BLaER1 treated with 17β-estradiol and CSF1 and Interleukin-3, amounts not matched to agents 10 nM and 100 nM (cell line): ENCODE results near the gene GRIK1.

Source experiments
- H3K27ac ChIP-seq, 11 experiments: shearing (Covaris generic); formaldehyde crosslinking; 2 replicates each; pipeline ENCODE4 v1.8.1; 2022
- H3K27me3 ChIP-seq, 11 experiments: shearing (Covaris generic); formaldehyde crosslinking; 2 replicates each; pipeline ENCODE4 v1.8.1; 2022
- H3K36me3 ChIP-seq, 11 experiments: shearing (Covaris generic); formaldehyde crosslinking; 2 replicates each; pipeline ENCODE4 v1.8.1; 2022
- H3K4me1 ChIP-seq, 10 experiments: shearing (Covaris generic); formaldehyde crosslinking; 2 replicates each; pipeline ENCODE4 v1.8.1; 2022
- H3K4me2 ChIP-seq, 11 experiments: shearing (Covaris generic); formaldehyde crosslinking; 2 replicates each; pipeline ENCODE4 v1.8.1; 2022
- H3K4me3 ChIP-seq, 10 experiments: shearing (Covaris generic); formaldehyde crosslinking; 2 replicates each; pipeline ENCODE4 v1.8.1; 2022
- H3K9ac ChIP-seq, 11 experiments: shearing (Covaris generic); formaldehyde crosslinking; 2 replicates each; pipeline ENCODE4 v1.8.1; 2022
- H3K9me3 ChIP-seq, 11 experiments: shearing (Covaris generic); formaldehyde crosslinking; replicated peaks in 1 of 11; 2 replicates each; pipeline ENCODE4 v1.8.1; 2022
- H4K20me1 ChIP-seq, 11 experiments: shearing (Covaris generic); formaldehyde crosslinking; 2 replicates each; pipeline ENCODE4 v1.8.1; 2022
- Cebpa-rat ChIP-seq, 11 experiments: shearing (Covaris generic); IDR thresholded peaks; 2 replicates each; pipeline ENCODE4 v1.8.1; 2022

GRIK1 gene

DNA sequence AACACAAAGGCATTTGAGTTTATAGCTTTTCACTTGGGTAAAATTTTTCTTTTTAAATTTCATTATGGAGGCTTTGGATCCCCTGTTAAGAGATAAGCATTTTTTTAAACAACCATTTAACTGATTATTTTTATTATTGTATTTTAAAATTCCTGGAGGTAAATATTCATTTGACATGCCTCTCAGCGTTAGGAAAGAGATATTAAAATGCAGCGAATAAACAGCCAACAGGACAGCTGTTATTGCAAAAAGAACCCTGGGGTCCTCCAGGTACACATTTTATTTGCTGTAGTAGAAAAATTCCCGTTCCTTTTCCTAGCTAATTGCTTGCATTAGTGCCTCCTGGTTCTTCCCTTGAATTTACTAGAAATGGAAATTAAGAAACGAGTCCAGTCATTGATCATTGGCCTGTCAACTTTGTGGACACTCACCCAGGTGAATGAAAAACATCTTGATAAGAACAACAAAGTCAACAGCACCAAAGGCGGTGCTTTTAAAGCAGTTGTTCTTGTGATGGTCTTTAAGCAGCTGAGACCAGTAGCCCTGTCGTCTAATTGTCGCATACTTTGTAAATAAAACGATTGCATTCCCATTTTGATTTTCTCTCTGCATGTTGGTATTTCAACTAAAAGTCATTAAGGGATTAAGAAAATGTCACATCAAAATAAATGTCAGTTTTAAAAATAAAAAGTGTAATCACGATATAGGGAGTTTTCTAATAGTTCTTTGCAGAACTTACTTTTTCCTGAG lies 282.4 kb downstream of the GRIK1 start:
- Histone ChIP-seq H3K9me3 (peaks cover 0 to 27% (median 0%) of the 10 kb centered on the region in 11 experiments; a peak in 5 of 22 replicates), H3K9ac (peak overlapping the region in 8 of 11 experiments; percentile 17 to 79 (median 56); a peak in 11 of 22 replicates), H3K4me3 (peak overlapping the region in 2 of 10 experiments; percentile 24 to 32; a peak in 1 of 20 replicates), H3K4me2 (peak overlapping the region in 8 of 11 experiments; percentile 41 to 86 (median 71); a peak in 15 of 22 replicates), H4K20me1 (no peaks in the 10 kb centered on the region), H3K27me3 (no peaks in the 10 kb centered on the region), H3K27ac (peak overlapping the region in 10 of 11 experiments; percentile 53 to 93 (median 76); a peak in 18 of 22 replicates), H3K36me3 (no peaks in the 10 kb centered on the region; a peak in 1 of 22 replicates), H3K4me1 (peaks cover 0 to 56% (median 22%) of the 10 kb centered on the region in 10 experiments; a peak in 13 of 20 replicates)
- no peak for TF ChIP-seq Cebpa-rat (IDR thresholded peaks at IDR 0.05)

DNA sequence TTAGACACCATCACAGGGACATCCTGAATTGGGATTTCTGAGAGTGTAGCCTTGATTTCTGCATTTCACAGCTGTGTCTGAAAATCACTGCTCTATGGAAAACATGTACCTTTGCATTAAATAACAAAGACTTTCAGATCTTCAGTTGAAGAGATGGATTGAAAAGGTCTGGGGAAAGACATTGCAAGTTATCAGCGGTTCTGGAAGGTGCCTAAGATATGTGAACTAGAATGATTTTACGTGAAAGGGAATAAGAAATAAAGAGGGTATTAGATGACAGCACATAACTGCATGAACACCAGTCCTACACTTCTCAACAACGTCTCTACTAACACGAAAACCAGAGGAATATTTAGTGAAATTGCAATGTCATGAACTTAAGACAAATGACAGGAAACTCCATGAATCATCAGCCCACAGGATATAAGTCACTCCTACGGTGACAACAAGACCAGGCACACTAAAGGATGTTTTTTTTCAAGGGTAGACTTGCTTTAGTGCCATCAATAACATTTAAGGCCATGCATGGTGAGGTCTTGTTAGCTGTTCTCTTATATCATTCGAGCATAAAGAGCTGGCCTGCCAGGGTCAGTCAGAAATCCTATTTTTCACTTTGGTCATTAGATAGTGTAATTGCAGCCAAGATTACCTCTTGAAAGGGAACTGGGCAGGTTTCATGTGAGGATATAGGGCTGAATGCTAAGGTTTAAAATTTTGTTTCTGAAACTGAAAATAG lies 283.1 kb downstream of the GRIK1 start:
- peak overlapping the region in 8 of 11 experiments; percentile 34 to 79 (median 62); a peak in 13 of 22 replicates for H3K9ac ChIP-seq
- H4K20me1 ChIP-seq, result no peaks in the 10 kb centered on the region
- TF ChIP-seq Cebpa-rat (IDR thresholded peaks at IDR 0.05), result no peak
- H3K27me3 ChIP-seq, result no peaks in the 10 kb centered on the region
- H3K9me3 ChIP-seq, result peaks cover 0 to 27% (median 0%) of the 10 kb centered on the region in 11 experiments; a peak in 5 of 22 replicates
- no peaks in the 10 kb centered on the region; a peak in 1 of 22 replicates for H3K36me3 ChIP-seq
- H3K27ac ChIP-seq, result peak overlapping the region in 10 of 11 experiments; percentile 53 to 93 (median 76); a peak in 19 of 22 replicates
- peak overlapping the region in 2 of 10 experiments; percentile 24 to 32; a peak in 2 of 20 replicates for H3K4me3 ChIP-seq
- peak overlapping the region in 9 of 11 experiments; percentile 31 to 86 (median 69); a peak in 16 of 22 replicates for H3K4me2 ChIP-seq
- H3K4me1 ChIP-seq, result peaks cover 0 to 56% (median 22%) of the 10 kb centered on the region in 10 experiments; a peak in 13 of 20 replicates

DNA sequence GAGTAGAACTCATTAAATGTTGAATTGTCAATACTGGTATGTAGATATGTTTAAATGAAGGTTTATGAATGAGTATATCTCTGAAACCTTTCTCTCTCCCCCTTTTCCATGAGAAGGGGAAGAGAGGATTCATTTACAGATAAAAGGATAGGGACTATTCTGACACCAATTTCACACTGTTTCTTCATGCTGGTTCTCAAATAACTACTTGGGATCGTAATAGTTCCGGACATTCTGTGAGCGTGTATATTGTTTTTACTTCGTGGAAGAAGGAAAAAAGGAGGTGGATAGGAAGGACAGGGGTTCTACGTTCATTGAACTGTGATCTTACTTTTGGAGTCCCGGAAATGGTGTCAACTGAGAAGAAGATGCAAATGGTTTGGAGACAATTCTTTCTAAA lies 284.2 kb downstream of the GRIK1 start:
- Histone ChIP-seq H4K20me1 (no peaks in the 10 kb centered on the region), H3K9me3 (peaks cover 0 to 27% (median 0%) of the 10 kb centered on the region in 11 experiments; a peak in 5 of 22 replicates), H3K9ac (peak overlapping the region in 3 of 11 experiments; percentile 75 to 79 (median 75); a peak in 3 of 22 replicates), H3K27me3 (no peaks in the 10 kb centered on the region), H3K36me3 (no peaks in the 10 kb centered on the region; a peak in 1 of 22 replicates), H3K4me1 (peaks cover 0 to 56% (median 22%) of the 10 kb centered on the region in 10 experiments; a peak in 13 of 20 replicates), H3K4me2 (peak overlapping the region in 6 of 11 experiments; percentile 67 to 86 (median 78); a peak in 10 of 22 replicates), H3K4me3 (no peak overlapping the region), H3K27ac (peak overlapping the region in 10 of 11 experiments; percentile 53 to 93 (median 76); a peak in 17 of 22 replicates)
- no peak for TF ChIP-seq Cebpa-rat (IDR thresholded peaks at IDR 0.05)

DNA sequence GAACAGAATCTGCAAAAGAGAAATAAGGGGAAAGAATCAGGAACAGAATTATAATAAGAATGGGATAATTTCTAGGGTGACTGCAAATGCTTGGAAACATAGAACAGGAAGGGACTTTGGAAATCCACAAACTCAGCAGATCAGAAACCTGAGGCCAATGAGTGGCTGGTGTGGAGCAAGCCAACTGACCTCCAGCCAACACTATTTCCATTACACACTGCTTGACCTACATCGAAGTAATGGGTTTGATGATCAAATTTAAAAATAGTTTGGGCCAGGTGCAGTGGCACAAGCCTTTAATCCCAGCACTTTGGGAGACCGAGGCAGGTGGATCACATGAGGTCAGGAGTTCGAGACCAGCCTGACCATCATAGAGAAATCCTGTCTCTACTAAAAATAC lies 284.9 kb downstream of the GRIK1 start:
- H3K9me3 ChIP-seq, result peaks cover 0 to 20% (median 0%) of the 10 kb centered on the region in 11 experiments; a peak in 4 of 22 replicates
- H3K4me2 ChIP-seq, result peak overlapping the region in 3 of 11 experiments; percentile 69 to 86 (median 82); a peak in 6 of 22 replicates
- no peak for TF ChIP-seq Cebpa-rat (IDR thresholded peaks at IDR 0.05)
- H3K4me1 ChIP-seq, result peaks cover 0 to 56% (median 22%) of the 10 kb centered on the region in 10 experiments; a peak in 13 of 20 replicates
- H3K27me3 ChIP-seq, result no peaks in the 10 kb centered on the region
- H3K27ac ChIP-seq, result peak overlapping the region in 4 of 11 experiments; percentile 78 to 93 (median 90); a peak in 4 of 22 replicates
- no peak overlapping the region for H3K9ac ChIP-seq
- no peaks in the 10 kb centered on the region for H4K20me1 ChIP-seq
- no peak overlapping the region for H3K4me3 ChIP-seq
- no peaks in the 10 kb centered on the region; a peak in 1 of 22 replicates for H3K36me3 ChIP-seq

DNA sequence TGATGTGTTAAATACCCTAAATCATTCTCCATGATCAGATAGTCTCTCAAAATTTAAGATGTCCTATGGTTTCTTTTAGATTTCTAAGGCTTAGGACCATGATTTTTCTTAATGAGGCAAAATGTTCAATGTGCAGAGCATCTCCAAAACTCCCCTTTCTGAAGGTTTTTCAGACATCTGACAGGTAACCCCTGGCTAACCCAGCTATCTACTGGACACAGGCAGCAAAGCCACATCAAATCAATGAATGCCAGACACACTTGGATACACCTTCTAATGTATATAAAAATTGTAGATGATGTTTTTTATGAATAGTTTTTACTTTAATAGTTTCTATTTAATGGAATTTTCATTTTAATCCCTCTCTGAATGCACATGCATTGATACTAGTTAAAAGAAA lies 285.6 kb downstream of the GRIK1 start:
- Histone ChIP-seq H3K4me1 (peaks cover 0 to 56% (median 22%) of the 10 kb centered on the region in 10 experiments; a peak in 13 of 20 replicates), H3K36me3 (no peaks in the 10 kb centered on the region), H3K9me3 (peaks cover 0 to 15% (median 0%) of the 10 kb centered on the region in 11 experiments; a peak in 1 of 22 replicates), H3K27me3 (no peaks in the 10 kb centered on the region), H3K4me2 (peak overlapping the region in 3 of 11 experiments; percentile 69 to 86 (median 82); a peak in 4 of 22 replicates), H3K9ac (no peak overlapping the region), H3K27ac (no peak overlapping the region), H3K4me3 (no peak overlapping the region), H4K20me1 (no peaks in the 10 kb centered on the region)
- no peak for TF ChIP-seq Cebpa-rat (IDR thresholded peaks at IDR 0.05)

DNA sequence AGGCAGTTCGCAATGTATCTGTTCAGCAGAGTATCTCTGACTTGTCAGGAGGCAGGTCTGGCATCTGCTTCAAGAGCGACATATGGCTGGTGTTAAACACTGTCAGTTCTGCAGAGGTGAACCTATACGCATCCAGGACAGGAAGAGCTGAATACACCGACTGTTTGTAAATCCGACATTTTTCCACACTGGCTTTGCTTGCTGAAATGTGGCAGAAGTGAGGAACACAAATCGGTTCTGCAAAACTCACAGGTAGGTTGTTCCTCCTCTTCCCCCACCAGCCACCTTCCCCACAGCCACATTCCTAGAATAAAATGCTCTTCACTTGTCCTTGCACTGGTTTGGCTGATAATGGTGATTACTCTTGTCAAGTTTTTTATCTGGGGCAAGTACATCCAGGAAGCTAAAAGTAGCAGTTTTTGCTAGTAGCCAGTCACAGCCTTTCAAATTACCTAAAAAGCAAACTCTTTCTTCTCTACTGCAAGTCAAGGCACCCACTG lies 289.2 kb downstream of the GRIK1 start:
- Histone ChIP-seq H3K4me1 (peaks cover 0 to 21% (median under 1%) of the 10 kb centered on the region in 10 experiments; a peak in 9 of 20 replicates), H3K4me3 (no peak overlapping the region), H3K36me3 (no peaks in the 10 kb centered on the region), H3K9ac (no peak overlapping the region), H3K27ac (no peak overlapping the region), H3K4me2 (no peak overlapping the region), H3K27me3 (no peaks in the 10 kb centered on the region), H3K9me3 (peaks cover 0 to 6% (median 0%) of the 10 kb centered on the region in 11 experiments; a peak in 1 of 22 replicates), H4K20me1 (no peaks in the 10 kb centered on the region)
- TF ChIP-seq Cebpa-rat (IDR thresholded peaks at IDR 0.05), result no peak

DNA sequence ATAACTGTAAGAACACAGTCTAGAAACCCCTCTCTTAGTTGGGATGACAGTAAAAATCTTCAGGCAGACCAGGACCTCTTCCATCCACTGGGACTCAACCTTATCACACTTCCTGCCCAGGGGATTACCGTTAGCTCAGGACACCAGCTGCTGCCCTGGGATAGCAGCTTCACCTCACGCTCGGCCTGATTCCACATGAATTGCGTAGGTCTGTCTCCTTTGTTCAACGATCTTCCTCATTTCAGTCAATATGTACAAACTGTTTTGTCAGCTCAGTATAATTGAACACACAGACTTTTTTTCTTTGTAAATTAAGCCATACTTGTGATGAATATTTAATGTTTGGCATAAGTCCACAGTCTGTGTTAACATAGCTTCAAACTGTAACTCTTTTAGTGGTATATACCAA lies 290.4 kb downstream of the GRIK1 start:
- no peak overlapping the region for H3K4me3 ChIP-seq
- no peak overlapping the region for H3K9ac ChIP-seq
- H3K27ac ChIP-seq, result 0 out of 22 replicates have a peak overlapping the region, but pooled peaks of 1 of the 11 experiments have one; percentile 2
- no peaks in the 10 kb centered on the region for H3K36me3 ChIP-seq
- H3K4me2 ChIP-seq, result no peak overlapping the region
- no peak for TF ChIP-seq Cebpa-rat (IDR thresholded peaks at IDR 0.05)
- no peaks in the 10 kb centered on the region for H3K27me3 ChIP-seq
- H3K4me1 ChIP-seq, result peaks cover 0 to 9% (median 0%) of the 10 kb centered on the region in 10 experiments; a peak in 5 of 20 replicates
- H4K20me1 ChIP-seq, result no peaks in the 10 kb centered on the region
- no peaks in the 10 kb centered on the region for H3K9me3 ChIP-seq

DNA sequence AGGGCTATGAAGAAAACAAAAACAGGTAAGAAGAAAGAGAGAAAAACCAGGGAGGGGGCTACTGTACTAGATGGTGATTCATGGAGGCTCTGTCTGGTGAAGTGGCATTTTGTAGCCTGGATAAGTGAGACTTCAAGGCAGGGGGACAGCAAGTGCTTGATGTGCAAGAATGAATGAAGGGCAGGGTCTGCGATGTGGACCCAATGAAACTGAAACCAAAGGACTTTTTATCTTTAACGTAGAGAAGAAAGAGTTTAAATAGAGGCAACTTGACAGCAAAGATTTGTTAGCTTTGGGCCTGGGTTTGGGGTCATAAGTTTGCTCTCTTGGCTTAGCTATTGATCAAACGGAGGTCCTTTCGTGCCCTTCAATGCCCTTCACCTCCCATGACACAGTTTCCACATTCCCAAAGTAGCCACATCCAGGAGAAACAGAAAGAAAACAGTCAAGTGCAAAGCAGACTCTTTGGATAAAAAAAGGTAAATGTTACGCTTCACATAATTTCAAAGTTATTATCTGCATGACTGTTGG lies 291.0 kb downstream of the GRIK1 start:
- Histone ChIP-seq H3K4me1 (peaks cover 0 to 3% (median 0%) of the 10 kb centered on the region in 10 experiments; a peak in 4 of 20 replicates), H3K27ac (0 out of 22 replicates have a peak overlapping the region, but pooled peaks of 1 of the 11 experiments have one; percentile 2), H3K4me2 (no peak overlapping the region)

More for the DNA sequence above, 291.0 kb downstream of the GRIK1 start:
- H3K4me3 ChIP-seq, result no peak overlapping the region
- TF ChIP-seq Cebpa-rat (IDR thresholded peaks at IDR 0.05), result no peak
- H3K9me3 ChIP-seq, result no peaks in the 10 kb centered on the region
- no peak overlapping the region for H3K9ac ChIP-seq
- H3K36me3 ChIP-seq, result no peaks in the 10 kb centered on the region
- H4K20me1 ChIP-seq, result no peaks in the 10 kb centered on the region
- no peaks in the 10 kb centered on the region for H3K27me3 ChIP-seq
